GM13977 (cell line): Measurements from ENCODE around the gene NPDC1.

Experiments
- DNase-seq: peaks from one replicate; pipeline ENCODE4 v3.0.0; 2012; ENCODE audit warnings: low spot score
- in situ Hi-C: fragments of 300-500 bp; cut with MboI; formaldehyde crosslinking; loops from one replicate; pipeline ENCODE4 v1.12.0; 2022; ENCODE audit warnings: low sequenced_read_pairs, low pct_unique_long_range_greater_than_20kb, mixed read lengths, inconsistent platforms; ENCODE audit not compliant: unreplicated experiment
- TF ChIP-seq, protein P1 (sequence below): IDR thresholded peaks from 2 replicates; pipeline ENCODE4 v1.5.1; 2012; ENCODE audit warnings: mild to moderate bottlenecking, control low read depth; ENCODE audit not compliant: insufficient read depth; ENCODE audit errors: extremely low read depth, missing control alignments

NPDC1 gene

GRCh38 chr9:137079401-137079787, 33.4 kb upstream of the NPDC1 start:
- no peak for DNase-seq
- in situ Hi-C loops, result no loop called here
- TF ChIP-seq, protein P1, sequence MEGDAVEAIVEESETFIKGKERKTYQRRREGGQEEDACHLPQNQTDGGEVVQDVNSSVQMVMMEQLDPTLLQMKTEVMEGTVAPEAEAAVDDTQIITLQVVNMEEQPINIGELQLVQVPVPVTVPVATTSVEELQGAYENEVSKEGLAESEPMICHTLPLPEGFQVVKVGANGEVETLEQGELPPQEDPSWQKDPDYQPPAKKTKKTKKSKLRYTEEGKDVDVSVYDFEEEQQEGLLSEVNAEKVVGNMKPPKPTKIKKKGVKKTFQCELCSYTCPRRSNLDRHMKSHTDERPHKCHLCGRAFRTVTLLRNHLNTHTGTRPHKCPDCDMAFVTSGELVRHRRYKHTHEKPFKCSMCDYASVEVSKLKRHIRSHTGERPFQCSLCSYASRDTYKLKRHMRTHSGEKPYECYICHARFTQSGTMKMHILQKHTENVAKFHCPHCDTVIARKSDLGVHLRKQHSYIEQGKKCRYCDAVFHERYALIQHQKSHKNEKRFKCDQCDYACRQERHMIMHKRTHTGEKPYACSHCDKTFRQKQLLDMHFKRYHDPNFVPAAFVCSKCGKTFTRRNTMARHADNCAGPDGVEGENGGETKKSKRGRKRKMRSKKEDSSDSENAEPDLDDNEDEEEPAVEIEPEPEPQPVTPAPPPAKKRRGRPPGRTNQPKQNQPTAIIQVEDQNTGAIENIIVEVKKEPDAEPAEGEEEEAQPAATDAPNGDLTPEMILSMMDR, result no peak

GRCh38 chr9:137078701-137079400, 32.9 kb upstream of the NPDC1 start:
- TF ChIP-seq, protein P1, result no peak
- DNase-seq, result no peak
- in situ Hi-C loops, result no loop called here

GRCh38 chr9:137077758-137078693, 32.0 kb upstream of the NPDC1 start:
- DNase-seq, result no peak
- in situ Hi-C loops, result no loop called here
- TF ChIP-seq, protein P1, result no peak

DNA sequence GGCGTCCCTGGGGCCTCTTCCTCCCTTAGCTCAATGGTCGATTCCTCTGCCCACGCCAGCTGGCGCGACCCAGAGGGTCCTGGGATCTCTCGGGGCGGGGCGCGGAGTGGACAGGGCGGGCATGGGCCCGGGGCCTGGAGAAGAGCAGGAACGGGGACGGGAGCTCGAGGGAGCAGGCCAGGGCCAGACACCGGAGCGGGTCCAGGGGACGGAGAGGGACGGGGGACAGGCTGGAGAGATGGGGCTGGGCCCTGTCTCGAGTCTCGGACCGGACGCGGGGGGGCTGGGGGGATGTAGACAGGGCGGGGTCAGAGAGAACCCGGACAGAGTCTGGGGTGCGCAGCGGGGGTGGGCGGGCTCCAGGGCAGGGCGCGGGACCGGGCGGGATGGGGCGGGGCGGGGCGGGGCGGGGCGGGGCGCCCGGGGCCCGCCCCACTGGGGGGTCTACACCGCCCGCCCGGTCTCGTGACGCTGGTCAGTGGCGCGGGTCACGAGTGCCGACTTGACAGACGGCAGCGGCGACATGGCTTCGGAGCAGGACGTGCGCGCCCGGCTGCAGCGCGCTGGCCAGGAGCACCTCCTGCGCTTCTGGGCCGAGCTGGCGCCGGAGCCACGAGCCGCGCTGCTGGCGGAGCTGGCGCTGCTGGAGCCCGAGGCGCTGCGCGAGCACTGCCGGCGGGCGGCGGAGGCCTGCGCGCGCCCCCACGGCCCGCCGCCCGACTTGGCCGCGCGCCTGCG, 31.2 kb upstream of the NPDC1 start, which contains the start of gene UAP1L1:
TSS of gene UAP1L1 (plus strand) at position 508 of the 738 bp plus-strand sequence. CDS start at position 524, 16 bp downstream.
- in situ Hi-C loops, result no loop called here
- DNase-seq, result peak; percentile 86
- TF ChIP-seq, protein P1, result no peak

DNA sequence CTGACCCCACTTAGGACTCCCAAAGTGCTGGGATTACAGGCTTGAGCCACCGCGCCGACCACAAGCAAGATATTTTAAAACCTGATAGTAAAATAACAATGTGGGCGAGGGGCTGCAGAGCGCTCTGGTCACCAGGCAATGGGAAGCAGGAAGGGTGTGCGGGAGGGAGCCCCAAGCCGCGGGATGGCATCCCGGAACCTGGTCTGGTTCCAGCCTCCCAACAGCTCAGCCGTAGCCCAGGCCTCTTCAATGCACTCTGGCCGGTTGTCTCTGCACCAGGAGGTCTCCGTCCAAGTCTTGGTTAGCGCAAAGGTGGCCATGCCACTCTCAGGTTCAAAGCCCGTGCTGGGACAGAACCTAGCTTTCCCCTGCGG, 30.6 kb upstream of the NPDC1 start:
- TF ChIP-seq, protein P1, result no peak
- DNase-seq, result no peak
- in situ Hi-C loops, result no loop called here

GRCh38 chr9:137075275-137075775, 29.3 kb upstream of the NPDC1 start:
- DNase-seq, result no peak
- TF ChIP-seq, protein P1, result no peak
- in situ Hi-C loops, result no loop called here
